Cardiac fibroblast (primary cell): Measurements from ENCODE around the gene ADGRA1.
"Not testable (repeated sequence)": the region's sequence is repeated elsewhere in the genome, so short reads cannot be mapped to it uniquely, and the experiment has no call there.

ENCODE experiments used
- DNase-seq, 2 donors: peaks; one replicate each; pipeline versions ENCODE4 v3.0.0 to v3.0.0-alpha.2; 2010; ENCODE audit warnings: low read depth in 2 of 2
- H3K4me3 ChIP-seq, 2 donors: replicated peaks in 1 of 2; 1 replicate in 1 of 2; 2 replicates in 1 of 2; pipeline ENCODE4 v1.5.1; 2011; ENCODE audit warnings: low read depth in 2 of 2, low read length in 2 of 2, mild to moderate bottlenecking in 2 of 2, moderate library complexity in 1 of 2
- TF ChIP-seq, protein P1 (sequence below): IDR thresholded peaks from one replicate; pipeline ENCODE4 v1.5.1; 2011; ENCODE audit warnings: low read depth, mild to moderate bottlenecking, low read length, inconsistent platforms

Gene ADGRA1

DNA sequence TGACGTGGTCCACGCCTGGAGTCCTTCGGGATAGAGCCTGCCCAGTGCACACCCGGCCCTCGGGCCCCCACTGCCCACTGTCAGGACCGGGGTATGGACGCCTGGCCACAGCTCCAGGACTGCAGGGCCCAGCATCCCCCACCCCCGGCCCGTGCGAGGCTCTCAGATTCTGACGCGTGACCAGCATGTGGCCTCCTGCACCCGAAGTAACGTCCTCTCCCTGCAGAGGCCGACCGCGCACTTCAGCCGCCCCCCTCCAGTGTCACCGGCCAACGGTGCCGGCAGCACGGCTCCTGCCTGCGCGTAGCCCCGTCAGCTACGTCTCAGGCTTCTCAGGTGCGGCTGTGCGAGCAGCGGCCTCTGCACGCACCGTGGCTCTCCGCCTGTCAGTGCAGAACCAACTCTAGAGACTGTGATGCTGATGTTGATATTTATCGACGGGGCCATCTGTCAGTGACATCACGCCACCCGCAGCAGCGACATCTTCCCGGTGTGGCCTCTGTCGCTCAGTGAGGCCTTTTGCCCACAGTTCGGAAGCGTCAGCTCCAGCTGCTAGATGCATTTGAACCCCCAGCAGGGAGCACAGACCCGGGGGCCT, 40.1 kb upstream of the ADGRA1 start:
- TF ChIP-seq, protein P1, sequence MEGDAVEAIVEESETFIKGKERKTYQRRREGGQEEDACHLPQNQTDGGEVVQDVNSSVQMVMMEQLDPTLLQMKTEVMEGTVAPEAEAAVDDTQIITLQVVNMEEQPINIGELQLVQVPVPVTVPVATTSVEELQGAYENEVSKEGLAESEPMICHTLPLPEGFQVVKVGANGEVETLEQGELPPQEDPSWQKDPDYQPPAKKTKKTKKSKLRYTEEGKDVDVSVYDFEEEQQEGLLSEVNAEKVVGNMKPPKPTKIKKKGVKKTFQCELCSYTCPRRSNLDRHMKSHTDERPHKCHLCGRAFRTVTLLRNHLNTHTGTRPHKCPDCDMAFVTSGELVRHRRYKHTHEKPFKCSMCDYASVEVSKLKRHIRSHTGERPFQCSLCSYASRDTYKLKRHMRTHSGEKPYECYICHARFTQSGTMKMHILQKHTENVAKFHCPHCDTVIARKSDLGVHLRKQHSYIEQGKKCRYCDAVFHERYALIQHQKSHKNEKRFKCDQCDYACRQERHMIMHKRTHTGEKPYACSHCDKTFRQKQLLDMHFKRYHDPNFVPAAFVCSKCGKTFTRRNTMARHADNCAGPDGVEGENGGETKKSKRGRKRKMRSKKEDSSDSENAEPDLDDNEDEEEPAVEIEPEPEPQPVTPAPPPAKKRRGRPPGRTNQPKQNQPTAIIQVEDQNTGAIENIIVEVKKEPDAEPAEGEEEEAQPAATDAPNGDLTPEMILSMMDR, result no peak
- H3K4me3 ChIP-seq, result no peak overlapping the region
- no peak for DNase-seq

DNA sequence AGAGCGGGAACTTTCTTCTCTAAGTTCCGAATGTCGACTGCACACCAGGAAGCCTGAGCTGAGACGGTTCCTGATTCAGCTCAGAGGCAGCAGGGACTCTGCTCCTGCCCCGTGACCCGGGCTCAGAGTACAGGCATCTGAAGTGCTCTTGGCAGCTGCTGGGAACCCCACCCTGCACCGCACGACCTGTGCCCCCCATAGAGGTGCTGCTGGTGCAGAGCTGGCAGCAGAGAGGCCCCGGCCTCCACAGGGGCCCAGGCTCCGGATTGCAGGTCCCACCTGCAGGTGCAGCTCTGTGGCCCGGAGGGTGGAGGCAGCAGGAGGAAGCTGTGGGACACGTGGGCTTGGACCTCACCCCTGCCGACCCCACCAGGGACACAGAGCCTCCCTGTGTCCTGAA, 39.5 kb upstream of the ADGRA1 start:
- H3K4me3 ChIP-seq, result no peak overlapping the region
- TF ChIP-seq, protein P1, result no peak
- DNase-seq, result no peak

DNA sequence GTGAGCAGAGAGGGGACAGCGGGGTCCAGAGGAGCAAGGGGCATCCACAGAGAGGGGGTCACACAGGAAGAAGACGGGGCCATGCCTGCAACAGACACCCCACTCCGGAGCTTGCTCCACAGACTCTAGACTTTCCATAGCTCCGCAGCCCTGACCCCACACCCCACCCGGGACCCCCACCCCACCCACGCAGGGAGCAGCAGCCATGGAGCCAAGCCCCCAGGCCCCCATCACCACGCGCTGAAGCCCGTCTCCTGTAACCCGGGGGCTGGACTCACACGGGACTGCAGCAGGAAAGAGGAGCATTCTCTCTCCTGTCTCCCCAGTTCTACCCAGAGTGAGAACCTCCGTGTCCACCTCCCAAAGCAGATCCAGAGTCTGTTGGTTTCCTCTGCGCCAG, 38.8 kb upstream of the ADGRA1 start:
- no peak overlapping the region for H3K4me3 ChIP-seq
- no peak for DNase-seq

DNA sequence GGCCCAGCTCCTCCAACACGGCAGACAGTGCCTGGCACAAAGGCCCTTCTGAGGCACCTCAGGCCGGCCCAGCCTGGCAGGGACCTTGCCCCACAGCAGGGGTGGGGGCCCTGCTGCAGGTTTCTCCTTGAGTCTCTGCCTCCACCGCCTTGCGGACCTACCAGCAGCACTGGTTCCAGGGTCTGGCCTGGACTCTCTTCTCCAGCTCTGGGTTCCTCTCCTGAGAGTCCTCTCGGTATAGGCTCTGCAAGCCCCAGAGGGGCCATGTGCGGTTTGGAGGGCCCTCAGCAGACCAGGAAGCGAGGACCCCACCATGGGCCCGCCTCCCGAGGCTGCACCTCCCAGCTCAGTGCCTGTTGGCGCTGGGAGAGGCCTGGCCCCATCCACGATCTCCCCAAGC, 38.1 kb upstream of the ADGRA1 start:
- H3K4me3 ChIP-seq, result no peak overlapping the region
- DNase-seq, result no peak
- TF ChIP-seq, protein P1, result no peak

More for the DNA sequence above, 38.8 kb upstream of the ADGRA1 start:
- TF ChIP-seq, protein P1, result no peak

DNA sequence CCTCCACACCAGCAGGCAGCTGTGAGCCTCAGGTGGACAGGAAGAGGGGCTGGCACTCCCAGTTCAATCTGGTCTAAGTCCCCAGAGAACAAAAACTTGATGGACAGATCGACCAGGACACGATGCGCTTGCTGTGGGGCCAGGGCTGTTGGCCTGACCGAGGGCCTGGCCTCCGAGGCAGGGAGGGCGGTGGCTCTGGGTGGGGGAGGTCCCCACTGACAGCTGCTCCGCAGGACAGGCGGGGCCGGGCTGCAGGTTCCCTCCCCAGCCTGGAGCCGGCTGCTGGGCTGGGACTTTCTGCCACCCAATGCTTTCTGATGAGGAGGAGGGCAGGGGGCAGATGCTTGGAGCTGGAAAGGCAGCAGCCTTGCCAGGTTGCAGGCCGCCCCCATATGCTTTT, 37.4 kb upstream of the ADGRA1 start:
- TF ChIP-seq, protein P1, result no peak
- no peak for DNase-seq
- no peak overlapping the region for H3K4me3 ChIP-seq

DNA sequence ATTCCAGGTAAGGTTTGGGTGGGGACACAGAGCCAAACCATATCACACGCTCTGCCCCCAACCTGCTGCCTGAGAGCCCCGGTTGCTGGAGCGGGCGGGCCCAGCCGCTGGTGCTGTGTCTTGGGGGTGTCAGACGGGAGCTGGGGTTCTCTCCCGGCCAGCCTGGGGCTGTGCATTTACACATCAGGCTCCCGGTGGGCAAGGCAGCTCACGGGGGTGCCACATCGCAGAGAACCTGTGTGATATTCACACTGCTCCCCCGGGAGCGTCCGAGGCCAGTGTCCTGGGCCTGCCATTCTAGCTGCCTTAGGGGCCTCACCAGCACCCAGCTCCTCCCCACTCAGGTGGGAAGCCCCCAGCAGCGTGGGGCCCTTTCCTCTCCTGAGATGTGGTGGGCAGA, 35.6 kb upstream of the ADGRA1 start:
- TF ChIP-seq, protein P1, result no peak
- H3K4me3 ChIP-seq, result no peak overlapping the region
- DNase-seq, result no peak

DNA sequence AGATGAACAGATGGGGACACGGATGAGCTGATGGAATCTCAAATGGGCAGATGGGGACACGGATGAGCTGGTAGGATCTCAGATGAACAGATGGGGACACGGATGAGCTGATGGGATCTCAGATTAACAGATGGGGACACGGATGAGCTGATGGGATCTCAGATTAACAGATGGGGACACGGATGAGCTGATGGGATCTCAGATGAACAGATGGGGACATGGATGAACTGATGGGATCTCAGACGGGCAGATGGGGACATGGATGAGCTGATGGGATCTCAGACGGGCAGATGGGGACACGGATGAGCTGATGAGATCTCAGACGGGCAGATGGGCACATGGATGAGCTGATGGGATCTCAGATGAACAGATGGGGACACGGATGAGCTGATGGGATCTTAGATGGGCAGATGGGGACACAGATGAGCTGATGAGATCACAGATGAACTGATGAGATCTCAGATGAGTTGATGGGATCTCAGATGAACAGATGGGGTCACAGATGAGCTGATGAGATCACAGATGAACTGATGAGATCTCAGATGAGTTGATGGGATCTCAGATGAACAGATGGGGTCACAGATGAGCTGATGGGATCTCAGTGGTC, 34.1 kb upstream of the ADGRA1 start:
- DNase-seq, H3K4me3 ChIP-seq: not testable (repeated sequence)
